ENCODE results near the gene HDGFL3.

Gene HDGFL3

GRCh38 chr15:83127547-83128150 is 80.0 kb downstream of the HDGFL3 start:
- no peak overlapping the region for H3K4me3 ChIP-seq (ENCODE audit: low read depth in 1 of 2, low read length in 2 of 2)
- H3K36me3 ChIP-seq (ENCODE audit: control insufficient read depth in 1 of 2, insufficient read depth in 2 of 2, low read length in 2 of 2): peaks cover 5 to 28% of the 10 kb centered on the region in 2 donors
- no peaks in the 10 kb centered on the region for H3K27me3 ChIP-seq (ENCODE audit: low read depth, low read length)
- no peak overlapping the region for H3K27ac ChIP-seq (ENCODE audit: low read length)
- no peaks in the 10 kb centered on the region for H3K9me3 ChIP-seq (ENCODE audit: control insufficient read depth in 1 of 2, low read length in 2 of 2)
- no peaks in the 10 kb centered on the region for H3K4me1 ChIP-seq (ENCODE audit: control insufficient read depth in 1 of 2, insufficient read depth in 2 of 2, low read length in 2 of 2)

GRCh38 chr15:83123529-83123928 is 84.1 kb downstream of the HDGFL3 start:
- Histone ChIP-seq H3K27ac (ENCODE audit: low read length) (no peak overlapping the region), H3K9me3 (ENCODE audit: control insufficient read depth in 1 of 2, low read length in 2 of 2) (no peaks in the 10 kb centered on the region), H3K4me1 (ENCODE audit: control insufficient read depth in 1 of 2, insufficient read depth in 2 of 2, low read length in 2 of 2) (no peaks in the 10 kb centered on the region), H3K27me3 (ENCODE audit: low read depth, low read length) (no peaks in the 10 kb centered on the region), H3K36me3 (ENCODE audit: control insufficient read depth in 1 of 2, insufficient read depth in 2 of 2, low read length in 2 of 2) (peaks cover 0 to 7% of the 10 kb centered on the region in 2 donors), H3K4me3 (ENCODE audit: low read depth in 1 of 2, low read length in 2 of 2) (no peak overlapping the region)

- Histone ChIP-seq H3K4me3 (ENCODE audit: low read depth in 1 of 2, low read length in 2 of 2) (no peak overlapping the region), H3K27me3 (ENCODE audit: low read depth, low read length) (no peaks in the 10 kb centered on the region), H3K9me3 (ENCODE audit: control insufficient read depth in 1 of 2, low read length in 2 of 2) (no peaks in the 10 kb centered on the region), H3K27ac (ENCODE audit: low read length) (no peak overlapping the region), H3K4me1 (ENCODE audit: control insufficient read depth in 1 of 2, insufficient read depth in 2 of 2, low read length in 2 of 2) (no peaks in the 10 kb centered on the region), H3K36me3 (ENCODE audit: control insufficient read depth in 1 of 2, insufficient read depth in 2 of 2, low read length in 2 of 2) (peaks cover 0 to 7% of the 10 kb centered on the region in 2 donors)
Measured at GRCh38 chr15:83119968-83120581, 87.5 kb downstream of the HDGFL3 start.

- H3K27ac ChIP-seq (ENCODE audit: low read length): no peak overlapping the region
- H3K27me3 ChIP-seq (ENCODE audit: low read depth, low read length): no peaks in the 10 kb centered on the region
- H3K9me3 ChIP-seq (ENCODE audit: control insufficient read depth in 1 of 2, low read length in 2 of 2): no peaks in the 10 kb centered on the region
- H3K4me3 ChIP-seq (ENCODE audit: low read depth in 1 of 2, low read length in 2 of 2): no peak overlapping the region
- peaks cover 3 to 11% of the 10 kb centered on the region in 2 donors for H3K36me3 ChIP-seq (ENCODE audit: control insufficient read depth in 1 of 2, insufficient read depth in 2 of 2, low read length in 2 of 2)
- H3K4me1 ChIP-seq (ENCODE audit: control insufficient read depth in 1 of 2, insufficient read depth in 2 of 2, low read length in 2 of 2): no peaks in the 10 kb centered on the region
Measured at GRCh38 chr15:83118968-83119367, 88.7 kb downstream of the HDGFL3 start.

GRCh38 chr15:83118291-83118827 is 89.3 kb downstream of the HDGFL3 start:
- Histone ChIP-seq H3K36me3 (ENCODE audit: control insufficient read depth in 1 of 2, insufficient read depth in 2 of 2, low read length in 2 of 2) (peaks cover 4 to 11% of the 10 kb centered on the region in 2 donors), H3K27ac (ENCODE audit: low read length) (no peak overlapping the region)

GRCh38 chr15:83115831-83116565 is 91.6 kb downstream of the HDGFL3 start:
- Histone ChIP-seq H3K36me3 (ENCODE audit: control insufficient read depth in 1 of 2, insufficient read depth in 2 of 2, low read length in 2 of 2) (peaks cover 4 to 11% of the 10 kb centered on the region in 2 donors), H3K27me3 (ENCODE audit: low read depth, low read length) (no peaks in the 10 kb centered on the region), H3K4me1 (ENCODE audit: control insufficient read depth in 1 of 2, insufficient read depth in 2 of 2, low read length in 2 of 2) (no peaks in the 10 kb centered on the region), H3K27ac (ENCODE audit: low read length) (no peak overlapping the region), H3K4me3 (ENCODE audit: low read depth in 1 of 2, low read length in 2 of 2) (no peak overlapping the region), H3K9me3 (ENCODE audit: control insufficient read depth in 1 of 2, low read length in 2 of 2) (no peaks in the 10 kb centered on the region)

More at GRCh38 chr15:83118291-83118827, 89.3 kb downstream of the HDGFL3 start:
- H3K4me1 ChIP-seq (ENCODE audit: control insufficient read depth in 1 of 2, insufficient read depth in 2 of 2, low read length in 2 of 2): no peaks in the 10 kb centered on the region
- H3K27me3 ChIP-seq (ENCODE audit: low read depth, low read length): no peaks in the 10 kb centered on the region
- no peaks in the 10 kb centered on the region for H3K9me3 ChIP-seq (ENCODE audit: control insufficient read depth in 1 of 2, low read length in 2 of 2)
- H3K4me3 ChIP-seq (ENCODE audit: low read depth in 1 of 2, low read length in 2 of 2): no peak overlapping the region

- no peaks in the 10 kb centered on the region for H3K27me3 ChIP-seq (ENCODE audit: low read depth, low read length)
- H3K27ac ChIP-seq (ENCODE audit: low read length): no peak overlapping the region
- no peaks in the 10 kb centered on the region for H3K9me3 ChIP-seq (ENCODE audit: control insufficient read depth in 1 of 2, low read length in 2 of 2)
- peaks cover 4 to 11% of the 10 kb centered on the region in 2 donors for H3K36me3 ChIP-seq (ENCODE audit: control insufficient read depth in 1 of 2, insufficient read depth in 2 of 2, low read length in 2 of 2)
- no peaks in the 10 kb centered on the region for H3K4me1 ChIP-seq (ENCODE audit: control insufficient read depth in 1 of 2, insufficient read depth in 2 of 2, low read length in 2 of 2)
- no peak overlapping the region for H3K4me3 ChIP-seq (ENCODE audit: low read depth in 1 of 2, low read length in 2 of 2)
Measured at GRCh38 chr15:83115410-83115809, 92.2 kb downstream of the HDGFL3 start.

- no peaks in the 10 kb centered on the region for H3K27me3 ChIP-seq (ENCODE audit: low read depth, low read length)
- no peak overlapping the region for H3K27ac ChIP-seq (ENCODE audit: low read length)
- H3K4me1 ChIP-seq (ENCODE audit: control insufficient read depth in 1 of 2, insufficient read depth in 2 of 2, low read length in 2 of 2): no peaks in the 10 kb centered on the region
- H3K4me3 ChIP-seq (ENCODE audit: low read depth in 1 of 2, low read length in 2 of 2): no peak overlapping the region
- no peaks in the 10 kb centered on the region for H3K9me3 ChIP-seq (ENCODE audit: control insufficient read depth in 1 of 2, low read length in 2 of 2)
- peaks cover 4 to 11% of the 10 kb centered on the region in 2 donors for H3K36me3 ChIP-seq (ENCODE audit: control insufficient read depth in 1 of 2, insufficient read depth in 2 of 2, low read length in 2 of 2)
Measured at GRCh38 chr15:83114856-83115255, 92.8 kb downstream of the HDGFL3 start.

GRCh38 chr15:83113881-83114674 is 93.5 kb downstream of the HDGFL3 start:
- Histone ChIP-seq H3K9me3 (ENCODE audit: control insufficient read depth in 1 of 2, low read length in 2 of 2) (no peaks in the 10 kb centered on the region), H3K4me3 (ENCODE audit: low read depth in 1 of 2, low read length in 2 of 2) (no peak overlapping the region), H3K36me3 (ENCODE audit: control insufficient read depth in 1 of 2, insufficient read depth in 2 of 2, low read length in 2 of 2) (peaks cover 4% of the 10 kb centered on the region in 2 donors), H3K4me1 (ENCODE audit: control insufficient read depth in 1 of 2, insufficient read depth in 2 of 2, low read length in 2 of 2) (no peaks in the 10 kb centered on the region), H3K27ac (ENCODE audit: low read length) (no peak overlapping the region), H3K27me3 (ENCODE audit: low read depth, low read length) (no peaks in the 10 kb centered on the region)

GRCh38 chr15:83112956-83113299 is 94.7 kb downstream of the HDGFL3 start:
- H3K4me3 ChIP-seq (ENCODE audit: low read depth in 1 of 2, low read length in 2 of 2): no peak overlapping the region
- peaks cover 4% of the 10 kb centered on the region for H3K27me3 ChIP-seq (ENCODE audit: low read depth, low read length)
- peaks cover 0 to 5% of the 10 kb centered on the region in 2 donors for H3K4me1 ChIP-seq (ENCODE audit: control insufficient read depth in 1 of 2, insufficient read depth in 2 of 2, low read length in 2 of 2)
- peaks cover 4% of the 10 kb centered on the region in 2 donors for H3K36me3 ChIP-seq (ENCODE audit: control insufficient read depth in 1 of 2, insufficient read depth in 2 of 2, low read length in 2 of 2)
- no peaks in the 10 kb centered on the region for H3K9me3 ChIP-seq (ENCODE audit: control insufficient read depth in 1 of 2, low read length in 2 of 2)
- H3K27ac ChIP-seq (ENCODE audit: low read length): no peak overlapping the region
